IMR-90 (cell line): ENCODE measurements around the gene PRIMA1. TPM values are rescaled to one million over a fixed set of nuclear protein-coding genes. Genes with fewer than 3 reads are reported as not detected.

Experiments used
- ATAC-seq: fragments of 200-7000 bp; cut with Tn5 transposase; 2 replicates; pipeline ENCODE4 v1.9.1; 2020; ENCODE audit warnings: low read depth, mild to moderate bottlenecking, moderate library complexity
- BruUV-seq: library from RNA; stranded (reverse); fragments of 400-500 nt; replicated peaks from 2 replicates; lab custom pipeline; 2021; lab: Mats Ljungman, UMichigan
- CTCF ChIA-PET: fragments of 300-600 bp; formaldehyde crosslinking; extraction: SDS; loops from one replicate; lab custom pipeline; 2021; ENCODE audit warnings: antibody characterized with exemption; lab: Yijun Ruan, JAX
- POLR2A ChIA-PET: fragments of 300-600 bp; sonication (Branson Sonifier 250); formaldehyde crosslinking; loops from one replicate; lab custom pipeline; 2022; ENCODE audit warnings: antibody characterized with exemption; ENCODE audit not compliant: unreplicated experiment; lab: Charles Lee
- DNase-seq: peaks from one replicate; pipeline ENCODE4 v3.0.0; 2013
- H2AFZ ChIP-seq: replicated peaks from 2 replicates; pipeline ENCODE3; 2013; ENCODE audit warnings: low read length, mild to moderate bottlenecking; ENCODE audit not compliant: poor library complexity
- H2AK5ac ChIP-seq: 2 replicates; pipeline ENCODE4 v1.6.1; 2013; ENCODE audit warnings: low read depth, low read length, inconsistent platforms
- H2AK9ac ChIP-seq: replicated peaks from 2 replicates; pipeline ENCODE3; 2013; ENCODE audit warnings: mild to moderate bottlenecking, low read depth, low read length, moderate library complexity; ENCODE audit not compliant: poor library complexity
- H2BK120ac ChIP-seq: 2 replicates; pipeline ENCODE4 v1.6.1; 2013; ENCODE audit warnings: low read depth, low read length, inconsistent platforms
- H2BK15ac ChIP-seq: 3 replicates; pipeline ENCODE4 v1.6.1; 2013; ENCODE audit warnings: low read depth, low read length, inconsistent platforms
- H2BK20ac ChIP-seq: 2 replicates; pipeline ENCODE4 v1.6.1; 2013; ENCODE audit warnings: low read depth, mild to moderate bottlenecking, inconsistent platforms, low read length, moderate library complexity
- H2BK5ac ChIP-seq: 2 replicates; pipeline ENCODE4 v1.6.1; 2013; ENCODE audit warnings: mild to moderate bottlenecking, low read depth, low read length, inconsistent platforms; ENCODE audit not compliant: poor library complexity, severe bottlenecking
- H3K14ac ChIP-seq: replicated peaks from 2 replicates; pipeline ENCODE4 v1.6.1; 2013; ENCODE audit warnings: low read depth, low read length, inconsistent platforms
- H3K18ac ChIP-seq: 2 replicates; pipeline ENCODE4 v1.6.1; 2013; ENCODE audit warnings: low read depth, low read length, control low read depth
- H3K23ac ChIP-seq: 2 replicates; pipeline ENCODE4 v1.6.1; 2013; ENCODE audit warnings: low read depth, low read length, inconsistent platforms
- H3K27ac ChIP-seq: 2 replicates; pipeline ENCODE4 v1.5.1; 2013; ENCODE audit warnings: mild to moderate bottlenecking, control low read depth, low read length; ENCODE audit not compliant: insufficient read depth
- H3K27me3 ChIP-seq: 2 replicates; pipeline ENCODE4 v1.6.1; 2013; ENCODE audit warnings: low read length; ENCODE audit not compliant: control insufficient read depth, insufficient read depth
- H3K36me3 ChIP-seq: 2 replicates; pipeline ENCODE4 v1.6.1; 2013; ENCODE audit warnings: low read length, mixed read lengths; ENCODE audit not compliant: control insufficient read depth, insufficient read depth
- H3K4ac ChIP-seq: 2 replicates; pipeline ENCODE4 v1.6.1; 2013; ENCODE audit warnings: low read depth, low read length, inconsistent platforms
- H3K4me1 ChIP-seq: 2 replicates; pipeline ENCODE4 v1.6.1; 2013; ENCODE audit warnings: low read length, mixed read lengths; ENCODE audit not compliant: control insufficient read depth, insufficient read depth
- H3K4me2 ChIP-seq: 2 replicates; pipeline ENCODE4 v1.6.1; 2013; ENCODE audit warnings: low read depth, mild to moderate bottlenecking, control low read depth, low read length, moderate library complexity
- H3K4me3 ChIP-seq: 2 replicates; pipeline ENCODE4 v1.5.1; 2013; ENCODE audit warnings: low read depth, mild to moderate bottlenecking, control low read depth, low read length, moderate library complexity; ENCODE audit not compliant: insufficient read depth
- H3K56ac ChIP-seq: 2 replicates; pipeline ENCODE4 v1.6.1; 2013; ENCODE audit warnings: low read length, inconsistent platforms; ENCODE audit not compliant: insufficient read depth; ENCODE audit errors: extremely low read depth
- H3K79me1 ChIP-seq, 2 experiments: 2 replicates each; pipeline ENCODE4 v1.6.1; 2013; ENCODE audit warnings: low read length in 2 of 2, inconsistent platforms in 1 of 2, low read depth in 1 of 2
- H3K9ac ChIP-seq: 2 replicates; pipeline ENCODE4 v1.6.1; 2013; ENCODE audit warnings: low read depth, low read length, control low read depth
- H3K9me1 ChIP-seq: 2 replicates; pipeline ENCODE4 v1.6.1; 2013; ENCODE audit warnings: low read length, inconsistent platforms; ENCODE audit not compliant: insufficient read depth
- H3K9me3 ChIP-seq: 2 replicates; pipeline ENCODE4 v1.6.1; 2013; ENCODE audit warnings: low read length; ENCODE audit not compliant: control insufficient read depth, insufficient read depth
- H4K20me1 ChIP-seq: 2 replicates; pipeline ENCODE4 v1.6.1; 2013; ENCODE audit warnings: low read length, inconsistent platforms; ENCODE audit not compliant: insufficient read depth
- H4K5ac ChIP-seq: 2 replicates; pipeline ENCODE4 v1.6.1; 2013; ENCODE audit warnings: mild to moderate bottlenecking, low read depth, low read length, control low read depth
- H4K8ac ChIP-seq, 2 experiments: 2 replicates each; pipeline ENCODE4 v1.6.1; 2013; ENCODE audit warnings: low read depth in 2 of 2, low read length in 2 of 2, control low read depth in 1 of 2, inconsistent platforms in 1 of 2
- H4K91ac ChIP-seq: 2 replicates; pipeline ENCODE4 v1.6.1; 2013; ENCODE audit warnings: low read depth, low read length, inconsistent platforms; ENCODE audit not compliant: insufficient read depth
- BHLHE40 ChIP-seq: fragments of 150-350 bp; IDR thresholded peaks from 2 replicates; pipeline ENCODE4 v1.6.1; 2016; ENCODE audit warnings: mild to moderate bottlenecking, low read depth, low read length
- CEBPB ChIP-seq: IDR thresholded peaks from 2 replicates; pipeline ENCODE4 v1.6.1; 2012; ENCODE audit warnings: low read depth, low read length, improper control_type of control experiment
- CHD1 ChIP-seq: IDR thresholded peaks from 2 replicates; pipeline ENCODE4 v1.6.1; 2012; ENCODE audit warnings: low read depth, low read length, improper control_type of control experiment
- CTCF ChIP-seq: conservative IDR thresholded peaks from 2 replicates; pipeline ENCODE4 v1.5.1; 2012; ENCODE audit warnings: mild to moderate bottlenecking, low read depth, low read length, improper control_type of control experiment
- MXI1 ChIP-seq: IDR thresholded peaks from 2 replicates; pipeline ENCODE4 v1.6.1; 2012; ENCODE audit warnings: low read depth, mild to moderate bottlenecking, low read length, moderate library complexity, borderline replicate concordance
- NFE2L2 ChIP-seq: fragments of 150-350 bp; IDR thresholded peaks from 2 replicates; pipeline ENCODE4 v1.6.1; 2016; ENCODE audit warnings: low read depth, mild to moderate bottlenecking, low read length
- RCOR1 ChIP-seq: IDR thresholded peaks from 2 replicates; pipeline ENCODE4 v1.6.1; 2012; ENCODE audit warnings: mild to moderate bottlenecking, low read length, improper control_type of control experiment; ENCODE audit not compliant: insufficient replicate concordance
- RFX5 ChIP-seq: IDR thresholded peaks from 2 replicates; pipeline ENCODE4 v1.8.0; 2012; ENCODE audit warnings: low read depth, mild to moderate bottlenecking, low read length, moderate library complexity
- WGBS, 2 experiments: methylation state at CpG; one replicate each; pipeline versions ENCODE4 v1.1.5 to v1.1.7; 2013; ENCODE audit warnings: missing lambda C conversion rate in 2 of 2; ENCODE audit not compliant: insufficient read length in 1 of 2; ENCODE audit errors: extremely low coverage in 2 of 2; 5-methylcytosine and 5-hydroxymethylcytosine counted together
- dilution Hi-C: fragments of 300-500 bp; cut with HindIII; formaldehyde crosslinking; loops from one replicate; pipeline ENCODE4 v1.14.3; 2018; ENCODE audit warnings: low sequenced_read_pairs; ENCODE audit not compliant: unreplicated experiment
- in situ Hi-C: fragments of 300-500 bp; cut with MboI; formaldehyde crosslinking; loops from 3 replicates; pipeline ENCODE4 v1.14.3; 2019; ENCODE audit warnings: low sequenced_read_pairs, inconsistent platforms, mixed read lengths
- intact Hi-C: fragments of 100-400 bp; cut with micrococcal nuclease; formaldehyde crosslinking; loops from 2 replicates; pipeline ENCODE4 v1.10.0; 2022
- polyA plus RNA-seq, 3 experiments: library from polyadenylated mRNA; depleted of rRNA; stranded (reverse); fragments of >200 nt; gene quantifications; 2 replicates each; pipeline ENCODE4 v1.2.3, GENCODE V29; 2012; ENCODE audit warnings: low replicate concordance in 1 of 3
- total RNA-seq: library from RNA; depleted of rRNA; stranded (reverse); fragments of >200 nt; gene quantifications from 2 replicates; pipeline ENCODE4 v1.2.3, GENCODE V29; 2012

PRIMA1 gene
- total and polyA plus RNA-seq, 2 of the 4 experiments (the other 2 are of a cell fraction) = not detected

GRCh38 chr14:93705513-93706156 lies 82.7 kb downstream of the PRIMA1 start:
- Histone ChIP-seq H3K9ac (no peak overlapping the region), H3K18ac (no peak overlapping the region), H4K5ac (no peak overlapping the region), H3K9me3 (peaks cover 11% of the 10 kb centered on the region), H2AFZ (no peak overlapping the region), H3K14ac (no peak overlapping the region), H3K4ac (no peak overlapping the region), H3K79me1 (no peaks in the 10 kb centered on the region), H2BK5ac (no peak overlapping the region), H4K8ac (no peak overlapping the region), H3K27me3 (no peaks in the 10 kb centered on the region), H4K91ac (no peak overlapping the region), H2AK9ac (no peak overlapping the region), H3K56ac (no peak overlapping the region), H3K23ac (no peak overlapping the region), H4K20me1 (no peaks in the 10 kb centered on the region), H3K27ac (no peak overlapping the region), H2BK15ac (no peak overlapping the region), H3K4me2 (no peak overlapping the region), H3K4me1 (no peaks in the 10 kb centered on the region), H2BK120ac (no peak overlapping the region), H3K36me3 (no peaks in the 10 kb centered on the region), H3K9me1 (no peaks in the 10 kb centered on the region), H2BK20ac (no peak overlapping the region), H3K4me3 (no peak overlapping the region), H2AK5ac (no peak overlapping the region)
- BruUV-seq = no TSS peak
- no peak for ATAC-seq
- WGBS, 2 experiments = 28% methylated on average over 3 of the region's 15 CpGs; no CpG with 5 or more reads in 1 of the 2 experiments
- ChIA-PET CTCF (no interaction called here), POLR2A (no interaction called here)
- intact Hi-C loops = no loop called here
- TF ChIP-seq RCOR1 = no peak
- TF ChIP-seq MXI1 = no peak
- no peak for TF ChIP-seq RFX5
- TF ChIP-seq NFE2L2 = no peak
- no peak for TF ChIP-seq CEBPB
- TF ChIP-seq BHLHE40 = no peak
- TF ChIP-seq CTCF = no peak
- no peak for TF ChIP-seq CHD1
- dilution Hi-C loops = no loop called here
- DNase-seq = no peak
- in situ Hi-C loops = no loop called here
